Fibroblast of the aortic adventitia (primary cell): Measurements from ENCODE around the gene TMEM163. TPM values are rescaled to one million over a fixed set of nuclear protein-coding genes. Genes with fewer than 3 reads are reported as not detected.

Source experiments
- DNase-seq: peaks from one replicate; pipeline ENCODE4 v3.0.0-alpha.2; 2010; ENCODE audit warnings: low read depth
- H3K4me3 ChIP-seq: 2 replicates; pipeline ENCODE4 v1.5.1; 2011; ENCODE audit warnings: low read depth, mild to moderate bottlenecking, control low read depth, low read length, moderate library complexity
- CTCF ChIP-seq: IDR thresholded peaks from 2 replicates; pipeline ENCODE4 v1.5.1; 2011; ENCODE audit warnings: mild to moderate bottlenecking, low read length, control low read depth, inconsistent platforms; ENCODE audit not compliant: insufficient read depth
- total RNA-seq: library from RNA; depleted of rRNA; stranded (reverse); fragments of >200 nt; gene quantifications from 2 replicates; pipeline ENCODE4 v1.2.3, GENCODE V29; 2012; ENCODE audit warnings: low replicate concordance

TMEM163 gene
- total RNA-seq, 1 donor = not detected

- no peak for TF ChIP-seq CTCF
- no peak overlapping the region for H3K4me3 ChIP-seq
These were observed 263.9 kb downstream of the TMEM163 start for GRCh38 chr2:134454931-134455330.

GRCh38 chr2:134454426-134454825 lies 264.4 kb downstream of the TMEM163 start:
- H3K4me3 ChIP-seq = no peak overlapping the region
- no peak for DNase-seq
- no peak for TF ChIP-seq CTCF

More at GRCh38 chr2:134454931-134455330, 263.9 kb downstream of the TMEM163 start:
- DNase-seq = no peak

- no peak for DNase-seq
- no peak for TF ChIP-seq CTCF
- H3K4me3 ChIP-seq = no peak overlapping the region
These were observed 264.8 kb downstream of the TMEM163 start for GRCh38 chr2:134453973-134454372.

- no peak for TF ChIP-seq CTCF
- no peak for DNase-seq
- H3K4me3 ChIP-seq = no peak overlapping the region
These were observed 265.3 kb downstream of the TMEM163 start for GRCh38 chr2:134453476-134453875.

- no peak for DNase-seq
- no peak overlapping the region for H3K4me3 ChIP-seq
- no peak for TF ChIP-seq CTCF
These were observed 266.6 kb downstream of the TMEM163 start for GRCh38 chr2:134452042-134452733.

- no peak for TF ChIP-seq CTCF
- no peak overlapping the region for H3K4me3 ChIP-seq
- DNase-seq = no peak
These were observed 267.5 kb downstream of the TMEM163 start for GRCh38 chr2:134451347-134451630.
